ENCODE data around the gene PSD2. TPM values are rescaled to one million over a fixed set of nuclear protein-coding genes. Genes with fewer than 3 reads are reported as not detected.

The PSD2 gene
- total RNA-seq, 1 experiment from 2014 or later: 0.79 TPM

DNA sequence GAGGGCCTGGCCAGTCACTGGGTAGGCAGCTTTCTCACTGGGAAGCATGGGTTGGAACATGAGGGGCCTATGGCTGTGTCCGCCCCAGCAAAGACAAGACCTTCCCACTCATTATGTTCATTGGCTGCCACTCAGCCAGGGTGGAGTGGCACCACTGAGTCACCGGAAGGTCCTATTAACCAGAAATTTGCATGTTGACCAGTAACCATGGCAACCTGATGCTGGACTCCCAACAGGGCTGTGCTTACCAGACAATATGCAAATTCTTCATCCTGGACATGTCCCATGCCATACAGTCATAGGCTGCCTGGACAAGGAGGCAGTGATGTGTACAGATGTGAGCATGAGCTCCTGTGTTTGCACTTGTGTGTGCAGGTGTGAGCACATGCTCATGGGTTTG is 66.7 kb downstream of the PSD2 start:
- RAD21 ChIA-PET (ENCODE audit: low non-redundant PET in 1 of 2, low total read pairs in 2 of 2, uncharacterized antibody in 2 of 2, unreplicated experiment in 2 of 2): interaction anchor here in 1 of 2 experiments (1.3 kb wide), 1 partner anchor 75 kb away, joined by 5 read pairs; no protein-coding TSS in a partner anchor
- intact Hi-C loops (cut with micrococcal nuclease): loop anchor here (5.0 kb wide), 1 partner anchor 105 kb away; no protein-coding TSS in a partner anchor
- no peaks in the 10 kb centered on the region for H3K36me3 ChIP-seq (ENCODE audit: control insufficient read depth in 1 of 2, insufficient read depth in 2 of 2, low read length in 2 of 2)
- H3K27me3 ChIP-seq (ENCODE audit: insufficient read depth, low read length): no peaks in the 10 kb centered on the region
- TF ChIP-seq POLR2AphosphoS5 (IDR thresholded peaks at IDR 0.05; ENCODE audit: low read depth, low read length): no peak
- no peak for TF ChIP-seq SP1 (IDR thresholded peaks at IDR 0.05; ENCODE audit: low read depth)
- TF ChIP-seq CEBPB (IDR thresholded peaks at IDR 0.05; ENCODE audit: low read depth): no peak
- no peak for TF ChIP-seq ZNF274 (IDR thresholded peaks at IDR 0.05; ENCODE audit: low read depth, low read length)
- no peak for TF ChIP-seq CTCF (IDR thresholded peaks at IDR 0.05 in 2 of 3, conservative IDR thresholded peaks at IDR 0.05 in 1 of 3; ENCODE audit: borderline replicate concordance in 1 of 3, insufficient read depth in 1 of 3, low read depth in 2 of 3, low read length in 2 of 3)
- no peak for TF ChIP-seq ELF1 (IDR thresholded peaks at IDR 0.05; ENCODE audit: borderline replicate concordance, low read depth)
- H3K4me2 ChIP-seq (ENCODE audit: low read length): no peak overlapping the region
- H3K9ac ChIP-seq (ENCODE audit: low read length): no peak overlapping the region
- DNase-seq (ENCODE audit: low read depth, low spot score): no peak
- no peak overlapping the region for H3K4me3 ChIP-seq (replicated peaks in 1 of 2; ENCODE audit: low read depth in 1 of 2, low read length in 2 of 2)
- no peaks in the 10 kb centered on the region for H3K9me3 ChIP-seq (ENCODE audit: control insufficient read depth in 1 of 2, insufficient read depth in 1 of 2, low read depth in 1 of 2, low read length in 2 of 2)
- H4K20me1 ChIP-seq (ENCODE audit: insufficient read depth): no peaks in the 10 kb centered on the region
- H3K27ac ChIP-seq (ENCODE audit: low read depth, low read length): no peak overlapping the region
- CTCF ChIA-PET: interaction anchor here (0.9 to 2.4 kb wide), 2 partner anchors 75 to 79 kb away, joined by 3 to 18 read pairs; no protein-coding TSS in a partner anchor
- no peak overlapping the region for H2AFZ ChIP-seq (ENCODE audit: low read depth, low read length, poor library complexity, severe bottlenecking)
- BruUV-seq (replicated peaks): no TSS peak
- POLR2A ChIA-PET: no interaction called here
- peak; percentile 25; the same call in 1 of the 2 replicates for ATAC-seq
- H3K9me2 ChIP-seq (ENCODE audit: insufficient read depth): no peaks in the 10 kb centered on the region
- H3K79me2 ChIP-seq (ENCODE audit: insufficient read depth, low read length): no peaks in the 10 kb centered on the region
- no peaks in the 10 kb centered on the region; a peak in 1 of 4 replicates for H3K4me1 ChIP-seq (ENCODE audit: control insufficient read depth in 1 of 2, insufficient read depth in 2 of 2, low read length in 2 of 2)

DNA sequence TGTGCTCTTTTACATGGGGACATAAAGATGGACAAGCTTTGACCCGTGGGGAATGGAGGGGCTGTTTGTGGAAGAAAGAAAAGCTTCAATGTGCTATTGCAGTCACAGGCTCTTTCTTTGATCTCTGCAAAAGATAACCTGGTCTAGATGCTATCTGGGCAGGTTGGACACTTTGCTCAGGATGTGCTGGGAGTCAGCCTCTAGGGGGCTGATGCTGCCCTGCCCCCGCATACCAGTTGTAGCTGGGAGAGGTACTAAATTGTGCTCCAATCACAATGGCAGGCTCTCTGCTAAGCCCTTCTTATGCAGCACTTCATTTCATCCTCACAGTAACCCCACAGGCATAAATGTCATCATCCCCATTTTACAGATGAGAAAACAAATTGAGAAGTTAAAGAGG is 67.2 kb downstream of the PSD2 start:
- BruUV-seq (replicated peaks): no TSS peak
- no peak for DNase-seq (ENCODE audit: low read depth, low spot score)
- H3K9me2 ChIP-seq (ENCODE audit: insufficient read depth): no peaks in the 10 kb centered on the region
- no peak overlapping the region for H3K27ac ChIP-seq (ENCODE audit: low read depth, low read length)
- no peaks in the 10 kb centered on the region for H3K36me3 ChIP-seq (ENCODE audit: control insufficient read depth in 1 of 2, insufficient read depth in 2 of 2, low read length in 2 of 2)
- H3K79me2 ChIP-seq (ENCODE audit: insufficient read depth, low read length): no peaks in the 10 kb centered on the region
- no peak overlapping the region for H3K4me2 ChIP-seq (ENCODE audit: low read length)
- peak; percentile 59; the same call in 1 of the 2 replicates for ATAC-seq
- no peak overlapping the region for H3K4me3 ChIP-seq (replicated peaks in 1 of 2; ENCODE audit: low read depth in 1 of 2, low read length in 2 of 2)
- no peak overlapping the region for H3K9ac ChIP-seq (ENCODE audit: low read length)
- RAD21 ChIA-PET (ENCODE audit: low non-redundant PET in 1 of 2, low total read pairs in 2 of 2, uncharacterized antibody in 2 of 2, unreplicated experiment in 2 of 2): interaction anchor here in 1 of 2 experiments (1.3 kb wide), 1 partner anchor 76 kb away, joined by 5 read pairs; no protein-coding TSS in a partner anchor
- H4K20me1 ChIP-seq (ENCODE audit: insufficient read depth): no peaks in the 10 kb centered on the region
- CTCF ChIA-PET: interaction anchor here (0.9 to 2.4 kb wide), 3 partner anchors 75 to 106 kb away, joined by 3 to 18 read pairs (median 6); no protein-coding TSS in a partner anchor
- TF ChIP-seq SP1 (IDR thresholded peaks at IDR 0.05; ENCODE audit: low read depth) (no peak), ELF1 (IDR thresholded peaks at IDR 0.05; ENCODE audit: borderline replicate concordance, low read depth) (no peak), CTCF (IDR thresholded peaks at IDR 0.05 in 2 of 3, conservative IDR thresholded peaks at IDR 0.05 in 1 of 3; ENCODE audit: borderline replicate concordance in 1 of 3, insufficient read depth in 1 of 3, low read depth in 2 of 3, low read length in 2 of 3) (peak in 2 of 3 experiments; percentile 43 to 52; a peak in 4 of 6 replicates), FOSL1 (IDR thresholded peaks at IDR 0.05; ENCODE audit: low read depth) (no peak)
- POLR2A ChIA-PET: no interaction called here
- H3K27me3 ChIP-seq (ENCODE audit: insufficient read depth, low read length): no peaks in the 10 kb centered on the region
- no peaks in the 10 kb centered on the region for H3K9me3 ChIP-seq (ENCODE audit: control insufficient read depth in 1 of 2, insufficient read depth in 1 of 2, low read depth in 1 of 2, low read length in 2 of 2)
- H3K4me1 ChIP-seq (ENCODE audit: control insufficient read depth in 1 of 2, insufficient read depth in 2 of 2, low read length in 2 of 2): no peaks in the 10 kb centered on the region; a peak in 1 of 4 replicates
- H2AFZ ChIP-seq (ENCODE audit: low read depth, low read length, poor library complexity, severe bottlenecking): no peak overlapping the region
- intact Hi-C loops (cut with micrococcal nuclease): loop anchor here (5.0 kb wide), 1 partner anchor 104 kb away; no protein-coding TSS in a partner anchor
